Keratinocyte (primary cell): ENCODE data around the gene SBSN.

Source experiments
- EZH2 ChIP-seq: IDR thresholded peaks from one replicate; pipeline ENCODE4 v1.6.1; 2012; ENCODE audit warnings: inconsistent platforms, mild to moderate bottlenecking, low read length, moderate library complexity
- TF ChIP-seq, protein P1 (sequence below), 3 experiments: IDR thresholded peaks in 1 of 3; conservative IDR thresholded peaks in 1 of 3; optimal IDR thresholded peaks in 1 of 3; 2 replicates in 2 of 3; 3 replicates in 1 of 3; pipeline versions ENCODE3 to v1.5.1; 2011; ENCODE audit warnings: low read length in 3 of 3, mild to moderate bottlenecking in 3 of 3, moderate library complexity in 2 of 3, control low read depth in 1 of 3, inconsistent platforms in 1 of 3; ENCODE audit not compliant: insufficient read depth in 2 of 3; ENCODE audit errors: extremely low read depth in 1 of 3

DNA sequence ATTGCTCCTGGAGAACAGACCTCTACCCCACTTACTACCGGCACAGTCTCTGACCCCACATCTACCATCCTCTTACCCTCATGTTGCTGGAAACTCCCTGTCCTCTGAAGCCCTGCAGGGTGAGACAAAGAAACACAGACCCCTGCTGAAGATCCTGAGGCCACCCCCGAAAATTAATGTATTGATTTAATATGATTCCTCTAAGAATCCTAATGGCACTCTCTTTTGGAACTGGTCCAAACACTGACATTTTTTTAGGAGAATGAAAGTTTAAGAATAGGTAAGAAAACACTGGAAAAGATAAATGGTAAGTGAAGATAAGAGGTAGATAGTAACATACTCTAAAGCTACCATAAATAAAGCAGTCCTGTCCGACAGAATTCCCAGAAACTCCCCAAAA, 20.0 kb downstream of the SBSN start:
- TF ChIP-seq, protein P1, sequence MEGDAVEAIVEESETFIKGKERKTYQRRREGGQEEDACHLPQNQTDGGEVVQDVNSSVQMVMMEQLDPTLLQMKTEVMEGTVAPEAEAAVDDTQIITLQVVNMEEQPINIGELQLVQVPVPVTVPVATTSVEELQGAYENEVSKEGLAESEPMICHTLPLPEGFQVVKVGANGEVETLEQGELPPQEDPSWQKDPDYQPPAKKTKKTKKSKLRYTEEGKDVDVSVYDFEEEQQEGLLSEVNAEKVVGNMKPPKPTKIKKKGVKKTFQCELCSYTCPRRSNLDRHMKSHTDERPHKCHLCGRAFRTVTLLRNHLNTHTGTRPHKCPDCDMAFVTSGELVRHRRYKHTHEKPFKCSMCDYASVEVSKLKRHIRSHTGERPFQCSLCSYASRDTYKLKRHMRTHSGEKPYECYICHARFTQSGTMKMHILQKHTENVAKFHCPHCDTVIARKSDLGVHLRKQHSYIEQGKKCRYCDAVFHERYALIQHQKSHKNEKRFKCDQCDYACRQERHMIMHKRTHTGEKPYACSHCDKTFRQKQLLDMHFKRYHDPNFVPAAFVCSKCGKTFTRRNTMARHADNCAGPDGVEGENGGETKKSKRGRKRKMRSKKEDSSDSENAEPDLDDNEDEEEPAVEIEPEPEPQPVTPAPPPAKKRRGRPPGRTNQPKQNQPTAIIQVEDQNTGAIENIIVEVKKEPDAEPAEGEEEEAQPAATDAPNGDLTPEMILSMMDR (optimal IDR thresholded peaks at IDR 0.05 in 1 of 3, IDR thresholded peaks at IDR 0.05 in 1 of 3, conservative IDR thresholded peaks at IDR 0.05 in 1 of 3; ENCODE audit: extremely low read depth in 1 of 3, insufficient read depth in 2 of 3, low read length in 3 of 3), result no peak
- TF ChIP-seq EZH2, result no peak
